Keratinocyte (primary cell): ENCODE results near the gene UNC119B.

Experiments
- CTCF ChIP-seq, 3 experiments: IDR thresholded peaks in 1 of 3; conservative IDR thresholded peaks in 1 of 3; optimal IDR thresholded peaks in 1 of 3; 2 replicates in 2 of 3; 3 replicates in 1 of 3; pipeline versions ENCODE3 to v1.5.1; 2011; ENCODE audit warnings: low read length in 3 of 3, mild to moderate bottlenecking in 3 of 3, moderate library complexity in 2 of 3, control low read depth in 1 of 3, inconsistent platforms in 1 of 3; ENCODE audit not compliant: insufficient read depth in 2 of 3; ENCODE audit errors: extremely low read depth in 1 of 3
- EZH2 ChIP-seq: IDR thresholded peaks from one replicate; pipeline ENCODE4 v1.6.1; 2012; ENCODE audit warnings: inconsistent platforms, mild to moderate bottlenecking, low read length, moderate library complexity

DNA sequence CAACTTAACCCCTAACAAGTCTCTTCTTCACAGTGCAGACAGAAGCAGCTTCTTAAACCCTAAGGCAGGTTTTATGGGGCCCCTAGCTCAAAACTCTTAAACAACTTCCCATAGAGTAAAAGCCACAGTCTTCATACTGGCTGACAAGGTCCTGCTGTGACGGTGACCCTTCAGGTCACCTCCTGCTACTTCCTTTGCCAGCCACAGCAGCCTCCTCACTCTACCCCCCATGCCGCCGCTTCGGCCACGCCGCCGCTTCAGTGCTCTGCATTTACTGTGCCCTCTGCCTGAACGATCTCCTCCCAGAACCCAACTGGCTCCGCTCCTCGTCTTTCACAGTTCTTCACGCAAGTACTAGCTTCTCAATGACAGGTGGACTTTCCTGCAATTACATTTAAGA lies 60.8 kb downstream of the UNC119B start:
- TF ChIP-seq CTCF (optimal IDR thresholded peaks at IDR 0.05 in 1 of 3, IDR thresholded peaks at IDR 0.05 in 1 of 3, conservative IDR thresholded peaks at IDR 0.05 in 1 of 3; ENCODE audit: extremely low read depth in 1 of 3, insufficient read depth in 2 of 3, low read length in 3 of 3), result no peak
- TF ChIP-seq EZH2, result no peak
